SK-N-SH (cell line): ENCODE data around the gene RANGAP1. TPM values are rescaled to one million over a fixed set of nuclear protein-coding genes. Genes with fewer than 3 reads are reported as not detected.

Experiments
- CTCF ChIA-PET: fragments of 300-600, 350-600 bp; formaldehyde crosslinking; extraction: SDS; loops from one replicate; lab custom pipeline; 2021; lab: Yijun Ruan, JAX
- POLR2A ChIA-PET: fragments of 350-600 bp; sonication (Branson Sonifier 250); formaldehyde crosslinking; extraction: SDS; loops from one replicate; lab custom pipeline; 2020; ENCODE audit warnings: antibody characterized with exemption, inconsistent platforms; lab: Yijun Ruan, JAX
- DNase-seq: peaks from one replicate; pipeline ENCODE4 v3.0.0; 2012
- H2AFZ ChIP-seq: fragments of 200-600 bp; sonication (generic); 2 replicates; pipeline ENCODE4 v1.8.1; 2016; ENCODE audit warnings: antibody characterized with exemption, mild to moderate bottlenecking, low read depth
- H3F3A ChIP-seq: fragments of 200-600 bp; sonication (generic); replicated peaks from 2 replicates; pipeline ENCODE3; 2016; ENCODE audit warnings: antibody characterized with exemption, mild to moderate bottlenecking; ENCODE audit not compliant: insufficient read depth
- H3K27ac ChIP-seq, 2 experiments: fragments of 200-500 bp in 1 of 2; fragments of 200-600 bp in 1 of 2; sonication (Bioruptor generic) in 1 of 2; sonication (generic), shearing (Covaris generic) in 1 of 2; 2 replicates each; pipeline versions ENCODE4 v1.5.1 to v1.6.1; 2014 to 2016; ENCODE audit warnings: low read depth in 2 of 2, inconsistent platforms in 1 of 2, low read length in 1 of 2, mild to moderate bottlenecking in 1 of 2, mixed read lengths in 1 of 2
- H3K27me3 ChIP-seq: fragments of 200-600 bp; sonication (generic), shearing (Covaris generic); 2 replicates; pipeline ENCODE4 v1.6.1; 2016; ENCODE audit warnings: mixed run types; ENCODE audit not compliant: insufficient read depth
- H3K36me3 ChIP-seq, 2 experiments: fragments of 200-500 bp in 1 of 2; fragments of 200-600 bp in 1 of 2; sonication (Bioruptor generic) in 1 of 2; sonication (generic) in 1 of 2; replicated peaks in 1 of 2; 2 replicates each; pipeline versions ENCODE3 to v1.5.1; 2014 to 2016; ENCODE audit warnings: low read length in 1 of 2, mild to moderate bottlenecking in 1 of 2; ENCODE audit not compliant: insufficient read depth in 2 of 2, control insufficient read depth in 1 of 2
- H3K4me1 ChIP-seq, 2 experiments: fragments of 200-500 bp in 1 of 2; fragments of 200-600 bp in 1 of 2; sonication (Bioruptor generic) in 1 of 2; sonication (generic), shearing (Covaris generic) in 1 of 2; 2 replicates each; pipeline versions ENCODE4 v1.5.1 to v1.6.1; 2014 to 2016; ENCODE audit warnings: low read depth in 1 of 2, low read length in 1 of 2, mixed run types in 1 of 2; ENCODE audit not compliant: insufficient read depth in 2 of 2, control insufficient read depth in 1 of 2
- H3K4me2 ChIP-seq: fragments of 200-600 bp; sonication (generic), shearing (Covaris generic); 2 replicates; pipeline ENCODE4 v1.6.1; 2017; ENCODE audit warnings: mixed run types
- H3K4me3 ChIP-seq, 2 experiments: fragments of 200-500 bp in 1 of 2; fragments of 200-600 bp in 1 of 2; sonication (Bioruptor generic) in 1 of 2; sonication (generic), shearing (Covaris generic) in 1 of 2; 2 replicates each; pipeline versions ENCODE4 v1.5.1 to v1.8.1; 2014 to 2016; ENCODE audit warnings: low read depth in 2 of 2, inconsistent platforms in 1 of 2, low read length in 1 of 2, mild to moderate bottlenecking in 1 of 2, mixed read lengths in 1 of 2, moderate library complexity in 1 of 2
- H3K79me2 ChIP-seq: fragments of 200-600 bp; sonication (generic); 2 replicates; pipeline ENCODE4 v1.8.1; 2017; ENCODE audit warnings: mild to moderate bottlenecking; ENCODE audit not compliant: insufficient read depth
- H3K9ac ChIP-seq: fragments of 200-600 bp; sonication (generic); 2 replicates; pipeline ENCODE4 v1.6.1; 2017; ENCODE audit warnings: mixed run types
- H3K9me2 ChIP-seq: fragments of 200-600 bp; sonication (generic); 2 replicates; pipeline ENCODE4 v1.6.1; 2017; ENCODE audit warnings: mixed run types
- H3K9me3 ChIP-seq: fragments of 200-600 bp; sonication (generic); 2 replicates; pipeline ENCODE4 v1.6.1; 2017; ENCODE audit warnings: mixed run types, mild to moderate bottlenecking, moderate library complexity
- H4K20me1 ChIP-seq: fragments of 200-600 bp; sonication (generic); 2 replicates; pipeline ENCODE4 v1.6.1; 2017; ENCODE audit warnings: mild to moderate bottlenecking, mixed run types; ENCODE audit not compliant: insufficient read depth
- CHD2 ChIP-seq: fragments of 150-350 bp; IDR thresholded peaks from 2 replicates; pipeline ENCODE4 v1.6.1; 2018; ENCODE audit warnings: low read length; ENCODE audit not compliant: partially characterized antibody
- EZH2phosphoT487 ChIP-seq: fragments of 200-600 bp; sonication (generic); IDR thresholded peaks from 2 replicates; pipeline ENCODE4 v1.6.1; 2017; ENCODE audit warnings: low read depth, mixed run types, mild to moderate bottlenecking, antibody characterized with exemption, moderate library complexity, borderline replicate concordance
- FOXJ3 ChIP-seq: sonication (generic); formaldehyde crosslinking; IDR thresholded peaks from 2 replicates; pipeline ENCODE4 v1.5.1; 2020; ENCODE audit warnings: mild to moderate bottlenecking, missing genetic modification reagents
- GATA2 ChIP-seq: sonication (generic); formaldehyde crosslinking; IDR thresholded peaks from 2 replicates; pipeline ENCODE4 v1.5.0; 2020; ENCODE audit warnings: mild to moderate bottlenecking, missing genetic modification reagents
- NRF1 ChIP-seq: IDR thresholded peaks from 2 replicates; pipeline ENCODE4 v1.6.1; 2012; ENCODE audit warnings: low read depth, mild to moderate bottlenecking, low read length
- RAD21 ChIP-seq: IDR thresholded peaks from 2 replicates; pipeline ENCODE4 v1.6.1; 2012; ENCODE audit warnings: mild to moderate bottlenecking, low read length
- RCOR1 ChIP-seq: fragments of 150-350 bp; IDR thresholded peaks from 2 replicates; pipeline ENCODE4 v1.6.1; 2017; ENCODE audit warnings: antibody characterized with exemption, low read length
- REST ChIP-seq: IDR thresholded peaks from 2 replicates; pipeline ENCODE4 v1.6.1; 2012; ENCODE audit warnings: mild to moderate bottlenecking, low read depth, low read length, moderate library complexity
- RFX5 ChIP-seq: IDR thresholded peaks from 2 replicates; pipeline ENCODE4 v1.6.1; 2012; ENCODE audit warnings: mild to moderate bottlenecking, improper control_type of control experiment, low read length
- TAF1 ChIP-seq: IDR thresholded peaks from 2 replicates; pipeline ENCODE4 v1.6.1; 2012; ENCODE audit warnings: low read depth, mild to moderate bottlenecking, low read length, moderate library complexity, borderline replicate concordance
- USF2 ChIP-seq: fragments of 150-350 bp; IDR thresholded peaks from 2 replicates; pipeline ENCODE4 v1.6.1; 2017; ENCODE audit warnings: antibody characterized with exemption, low read length, low read depth, borderline replicate concordance
- WGBS: methylation state at CpG from one replicate; pipeline ENCODE4 v1.1.6; 2017; ENCODE audit warnings: low lambda C conversion rate; 5-methylcytosine and 5-hydroxymethylcytosine counted together
- polyA plus RNA-seq, 3 experiments: library from polyadenylated mRNA; depleted of rRNA; stranded (reverse); fragments of >200 nt; gene quantifications; 2 replicates each; pipeline ENCODE4 v1.2.3, GENCODE V29; 2012

Gene RANGAP1
- polyA plus RNA-seq, 1 of the 3 experiments (the other 2 are of a cell fraction): 67.1 TPM

- no peak overlapping the region for H2AFZ ChIP-seq
- H3K9me3 ChIP-seq: no peaks in the 10 kb centered on the region
- no peaks in the 10 kb centered on the region for H3K79me2 ChIP-seq
- H3K27me3 ChIP-seq: no peaks in the 10 kb centered on the region
- H3K36me3 ChIP-seq: peaks cover 0 to 23% of the 10 kb centered on the region in 2 experiments
- CTCF ChIA-PET: no interaction called here
- no peak for TF ChIP-seq REST
- no peak for TF ChIP-seq EZH2phosphoT487
- TF ChIP-seq TAF1: no peak
- TF ChIP-seq, all 33 proteins: peak for 0
- no peak for DNase-seq
- no peaks in the 10 kb centered on the region for H3K9me2 ChIP-seq
- H3K4me2 ChIP-seq: no peak overlapping the region
- no peaks in the 10 kb centered on the region for H4K20me1 ChIP-seq
- no peak overlapping the region for H3K9ac ChIP-seq
- H3K27ac ChIP-seq: no peak overlapping the region
- no peaks in the 10 kb centered on the region for H3F3A ChIP-seq
- H3K4me1 ChIP-seq: no peaks in the 10 kb centered on the region
- H3K4me3 ChIP-seq: no peak overlapping the region
- POLR2A ChIA-PET: no interaction called here
- 90% methylated on average over 2 of the region's 7 CpGs for WGBS
Measured at GRCh38 chr22:41330169-41330568, 44.2 kb upstream of the RANGAP1 start.

- Histone ChIP-seq H4K20me1 (no peaks in the 10 kb centered on the region), H3K4me1 (no peaks in the 10 kb centered on the region), H3K79me2 (no peaks in the 10 kb centered on the region), H2AFZ (no peak overlapping the region), H3K9me3 (no peaks in the 10 kb centered on the region), H3K4me3 (no peak overlapping the region), H3K27me3 (no peaks in the 10 kb centered on the region), H3K4me2 (no peak overlapping the region), H3F3A (no peaks in the 10 kb centered on the region), H3K36me3 (peaks cover 0 to 19% of the 10 kb centered on the region in 2 experiments), H3K9me2 (no peaks in the 10 kb centered on the region), H3K27ac (no peak overlapping the region)
- no peak for DNase-seq
- POLR2A ChIA-PET: no interaction called here
- WGBS: 100% methylated on average over 3 of the region's 16 CpGs
- CTCF ChIA-PET: no interaction called here
- TF ChIP-seq NRF1: no peak
- TF ChIP-seq, all 33 proteins: peak for 0
- no peak overlapping the region for H3K9ac ChIP-seq
Measured at GRCh38 chr22:41327124-41327523, 41.1 kb upstream of the RANGAP1 start.

GRCh38 chr22:41324821-41325528, 39.0 kb upstream of the RANGAP1 start:
- no peak overlapping the region for H3K9ac ChIP-seq
- H3K27ac ChIP-seq: no peak overlapping the region
- TF ChIP-seq NRF1: no peak
- TF ChIP-seq RCOR1: no peak
- no peak for TF ChIP-seq USF2
- TF ChIP-seq REST: no peak
- TF ChIP-seq EZH2phosphoT487: no peak
- TF ChIP-seq RFX5: no peak
- no peak for TF ChIP-seq GATA2 (CRISPR knock-in tag)
- no peak for TF ChIP-seq CHD2
- no peak for TF ChIP-seq RAD21
- no peak for TF ChIP-seq FOXJ3
- 100% methylated on average over 1 of the region's 5 CpGs for WGBS
- no peak for DNase-seq
- H3K9me2 ChIP-seq: no peaks in the 10 kb centered on the region
- no peaks in the 10 kb centered on the region for H3K4me1 ChIP-seq
- no peaks in the 10 kb centered on the region for H3F3A ChIP-seq
- ChIA-PET CTCF (no interaction called here), POLR2A (no interaction called here)
- no peak overlapping the region for H3K4me2 ChIP-seq
- peaks cover 0 to 16% of the 10 kb centered on the region in 2 experiments for H3K36me3 ChIP-seq
- no peaks in the 10 kb centered on the region for H3K9me3 ChIP-seq
- H3K79me2 ChIP-seq: no peaks in the 10 kb centered on the region
- no peaks in the 10 kb centered on the region for H3K27me3 ChIP-seq
- no peak overlapping the region for H2AFZ ChIP-seq
- no peak overlapping the region for H3K4me3 ChIP-seq
- H4K20me1 ChIP-seq: no peaks in the 10 kb centered on the region
